Astrocyte (in vitro differentiated cells and primary cell): ENCODE results near the gene FUOM. TPM values are rescaled to one million over a fixed set of nuclear protein-coding genes. Genes with fewer than 3 reads are reported as not detected.

ENCODE experiments used
- DNase-seq: peaks from one replicate; pipeline ENCODE4 v3.0.0-alpha.2; 2010; ENCODE audit warnings: low read depth
- FAIRE-seq: peaks from 2 replicates; lab custom pipeline; 2011; peaks lifted over from hg19 to GRCh38; lab: Jason Lieb, UNC
- H2AFZ ChIP-seq: 2 replicates; pipeline ENCODE4 v1.6.0; 2012; ENCODE audit warnings: low read depth, low read length, inconsistent platforms
- H3K27ac ChIP-seq: 2 replicates; pipeline ENCODE4 v1.5.1; 2011; ENCODE audit warnings: low read depth, low read length, inconsistent platforms
- H3K27me3 ChIP-seq: 2 replicates; pipeline ENCODE4 v1.6.0; 2011; ENCODE audit warnings: low read length, inconsistent platforms; ENCODE audit not compliant: insufficient read depth
- H3K36me3 ChIP-seq: 2 replicates; pipeline ENCODE4 v1.5.1; 2011; ENCODE audit warnings: low read length, inconsistent platforms; ENCODE audit not compliant: insufficient read depth
- H3K4me1 ChIP-seq: 2 replicates; pipeline ENCODE4 v1.5.1; 2011; ENCODE audit warnings: low read length, inconsistent platforms; ENCODE audit not compliant: insufficient read depth
- H3K4me2 ChIP-seq: 2 replicates; pipeline ENCODE4 v1.6.0; 2012; ENCODE audit warnings: low read length, inconsistent platforms
- H3K4me3 ChIP-seq: 2 replicates; pipeline ENCODE4 v1.5.1; 2011; ENCODE audit warnings: low read depth, mild to moderate bottlenecking, low read length, inconsistent platforms; ENCODE audit not compliant: insufficient read depth
- H3K79me2 ChIP-seq: 2 replicates; pipeline ENCODE4 v1.6.0; 2012; ENCODE audit warnings: mild to moderate bottlenecking, low read length, inconsistent platforms; ENCODE audit not compliant: insufficient read depth
- H3K9ac ChIP-seq: 2 replicates; pipeline ENCODE4 v1.6.0; 2012; ENCODE audit warnings: mild to moderate bottlenecking, low read length, inconsistent platforms
- H3K9me3 ChIP-seq: 2 replicates; pipeline ENCODE4 v1.5.1; 2012; ENCODE audit warnings: low read depth, mild to moderate bottlenecking, low read length, inconsistent platforms; ENCODE audit not compliant: insufficient read depth
- H4K20me1 ChIP-seq: 2 replicates; pipeline ENCODE4 v1.6.0; 2012; ENCODE audit warnings: low read length, inconsistent platforms; ENCODE audit not compliant: insufficient read depth
- H3K27ac Mint-ChIP-seq: one replicate; pipeline ENCODE4 v1.8.0; 2021; ENCODE audit warnings: mild to moderate bottlenecking, mixed read lengths; ENCODE audit not compliant: unreplicated experiment
- H3K27me3 Mint-ChIP-seq: one replicate; pipeline ENCODE4 v1.8.0; 2021; ENCODE audit warnings: low read depth, mixed read lengths; ENCODE audit not compliant: unreplicated experiment
- H3K36me3 Mint-ChIP-seq: one replicate; pipeline ENCODE4 v1.8.0; 2021; ENCODE audit warnings: low read depth, mixed read lengths; ENCODE audit not compliant: unreplicated experiment
- H3K4me1 Mint-ChIP-seq: one replicate; pipeline ENCODE4 v1.8.0; 2021; ENCODE audit warnings: low read depth, mixed read lengths; ENCODE audit not compliant: unreplicated experiment
- H3K4me3 Mint-ChIP-seq: one replicate; pipeline ENCODE4 v1.8.0; 2021; ENCODE audit warnings: mild to moderate bottlenecking, moderate library complexity, mixed read lengths; ENCODE audit not compliant: unreplicated experiment
- H3K9me3 Mint-ChIP-seq: one replicate; pipeline ENCODE4 v1.8.0; 2021; ENCODE audit warnings: mild to moderate bottlenecking, mixed read lengths; ENCODE audit not compliant: unreplicated experiment
- CTCF ChIP-seq: IDR thresholded peaks from 2 replicates; pipeline ENCODE4 v1.5.1; 2011; ENCODE audit warnings: low read depth, mild to moderate bottlenecking, inconsistent platforms, low read length, moderate library complexity; ENCODE audit not compliant: insufficient read depth
- EZH2 ChIP-seq: IDR thresholded peaks from 2 replicates; pipeline ENCODE4 v1.6.1; 2012; ENCODE audit warnings: mild to moderate bottlenecking, low read length, inconsistent platforms; ENCODE audit not compliant: insufficient read depth
- total RNA-seq: library from RNA; stranded (reverse); gene quantifications from 2 replicates; pipeline ENCODE4 v1.2.1, GENCODE V29; 2021

The FUOM gene
- total RNA-seq, 1 donor from 2014 or later = 28.8 TPM

GRCh38 chr10:133336577-133337369 lies 21.0 kb downstream of the FUOM start, which contains the start of gene CALY:
Gene CALY, minus strand, starts transcription at chr10:133336896. Its CDS starts 7,907 bp downstream, at chr10:133328989.
- FAIRE-seq (no peak), DNase-seq (no peak)
- Histone ChIP-seq H3K9me3 (no peaks in the 10 kb centered on the region), H3K4me2 (peak within 1 kb of the TSS; percentile 80), H3K4me1 (peaks cover 10% of the 10 kb centered on the region), H2AFZ (no peak within 1 kb of the TSS), H3K79me2 (no peaks in the 10 kb centered on the region), H4K20me1 (no peaks in the 10 kb centered on the region), H3K27ac (no peak within 1 kb of the TSS), H3K27me3 (peaks cover 29% of the 10 kb centered on the region), H3K36me3 (no peaks in the 10 kb centered on the region), H3K9ac (no peak within 1 kb of the TSS), H3K4me3 (no peak within 1 kb of the TSS)
- TF ChIP-seq CTCF (no peak), EZH2 (peak; percentile 98)
- Mint-ChIP-seq H3K36me3 (peaks cover 2% of the 10 kb centered on the region), H3K4me3 (no peak within 1 kb of the TSS), H3K27ac (no peak within 1 kb of the TSS), H3K9me3 (peaks cover 4% of the 10 kb centered on the region), H3K27me3 (peaks cover 31% of the 10 kb centered on the region), H3K4me1 (no peaks in the 10 kb centered on the region)

- peak; percentile 2 for TF ChIP-seq EZH2
- no peak for TF ChIP-seq CTCF
- H3K36me3 ChIP-seq = no peaks in the 10 kb centered on the region
- H3K9ac ChIP-seq = no peak overlapping the region
- H3K27ac ChIP-seq = no peak overlapping the region
- no peaks in the 10 kb centered on the region for H3K79me2 ChIP-seq
- Mint-ChIP-seq H3K9me3 (peaks cover 4% of the 10 kb centered on the region), H3K27ac (no peak overlapping the region), H3K36me3 (peaks cover 2% of the 10 kb centered on the region), H3K4me3 (no peak overlapping the region), H3K4me1 (no peaks in the 10 kb centered on the region), H3K27me3 (peaks cover 30% of the 10 kb centered on the region)
- peak overlapping the region; percentile 80 for H3K4me2 ChIP-seq
- H4K20me1 ChIP-seq = no peaks in the 10 kb centered on the region
- H3K27me3 ChIP-seq = peaks cover 33% of the 10 kb centered on the region
- no peak for FAIRE-seq
- H3K9me3 ChIP-seq = no peaks in the 10 kb centered on the region
- H2AFZ ChIP-seq = no peak overlapping the region
- no peak overlapping the region for H3K4me3 ChIP-seq
- no peak for DNase-seq
- peaks cover 10% of the 10 kb centered on the region for H3K4me1 ChIP-seq
Observed at GRCh38 chr10:133336118-133336576, 21.7 kb downstream of the FUOM start.
